ENCODE data around the gene CDH18. TPM values are rescaled to one million over a fixed set of nuclear protein-coding genes. Genes with fewer than 3 reads are reported as not detected.

CDH18 gene
- polyA plus RNA-seq (2013, experiment 1 of 2), result 0.03 TPM
- polyA plus RNA-seq (2013, experiment 2 of 2), result 0.01 TPM

GRCh38 chr5:19987612-19988361, at the start of gene CDH18:
Gene CDH18, minus strand, starts transcription at chr5:19988200. Its CDS starts 149,214 bp downstream, at chr5:19838986.
- no peak within 1 kb of the TSS for H3K23ac ChIP-seq (ENCODE audit: low read length)
- H3K4ac ChIP-seq (ENCODE audit: low read depth, low read length), result no peak within 1 kb of the TSS
- peak within 1 kb of the TSS; percentile 23 for H3K4me3 ChIP-seq (ENCODE audit: low read length)
- no peaks in the 10 kb centered on the region for H3K79me2 ChIP-seq (ENCODE audit: control insufficient read depth, insufficient read depth, low read length)
- no peak within 1 kb of the TSS for H2BK120ac ChIP-seq (ENCODE audit: low read depth, low read length)
- no peaks in the 10 kb centered on the region for H3K79me1 ChIP-seq (ENCODE audit: low read length)
- H3K56ac ChIP-seq (ENCODE audit: low read length), result peak within 1 kb of the TSS; percentile 78
- no peak within 1 kb of the TSS for H4K8ac ChIP-seq (ENCODE audit: low read depth, low read length)
- no peak within 1 kb of the TSS for H3K27ac ChIP-seq (ENCODE audit: low read depth, low read length)
- H3K18ac ChIP-seq (ENCODE audit: low read length), result no peak within 1 kb of the TSS
- no peak within 1 kb of the TSS for H4K5ac ChIP-seq (ENCODE audit: low read length)
- WGBS (ENCODE audit: extremely low coverage, insufficient coverage, low lambda C conversion rate), result no CpG with 5 or more reads among the region's 26 CpGs
- no peak within 1 kb of the TSS for H2BK5ac ChIP-seq (ENCODE audit: low read length)
- no peaks in the 10 kb centered on the region for H3K36me3 ChIP-seq (ENCODE audit: control insufficient read depth, insufficient read depth, low read length)
- H3K4me1 ChIP-seq (ENCODE audit: control insufficient read depth, low read depth, low read length), result no peaks in the 10 kb centered on the region
- peak within 1 kb of the TSS; percentile 87 for H3K4me2 ChIP-seq (ENCODE audit: low read length)
- H3K27me3 ChIP-seq (ENCODE audit: insufficient read depth, low read length, poor library complexity), result peaks cover 2% of the 10 kb centered on the region
- H3K9ac ChIP-seq (ENCODE audit: low read length), result peak within 1 kb of the TSS; percentile 55
- no peak within 1 kb of the TSS for H2BK15ac ChIP-seq (replicated peaks; ENCODE audit: low read depth)
- peak; percentile 76 for DNase-seq
- no peak within 1 kb of the TSS for H2AK5ac ChIP-seq (ENCODE audit: low read length)

GRCh38 chr5:20034717-20035116, 46.7 kb upstream of the CDH18 start:
- DNase-seq, result no peak
- no peak overlapping the region for H3K18ac ChIP-seq (ENCODE audit: low read length)
- no peak overlapping the region for H4K5ac ChIP-seq (ENCODE audit: low read length)
- H2AK5ac ChIP-seq (ENCODE audit: low read length), result no peak overlapping the region
- no peak overlapping the region for H3K27ac ChIP-seq (ENCODE audit: low read depth, low read length)
- no peaks in the 10 kb centered on the region for H3K79me1 ChIP-seq (ENCODE audit: low read length)
- no peaks in the 10 kb centered on the region for H3K27me3 ChIP-seq (ENCODE audit: insufficient read depth, low read length, poor library complexity)
- H3K36me3 ChIP-seq (ENCODE audit: control insufficient read depth, insufficient read depth, low read length), result no peaks in the 10 kb centered on the region
- H3K23ac ChIP-seq (ENCODE audit: low read length), result no peak overlapping the region
- H2BK120ac ChIP-seq (ENCODE audit: low read depth, low read length), result no peak overlapping the region
- WGBS (ENCODE audit: extremely low coverage, insufficient coverage, low lambda C conversion rate), result no CpG with 5 or more reads among the region's 1 CpG
- H3K4me1 ChIP-seq (ENCODE audit: control insufficient read depth, low read depth, low read length), result no peaks in the 10 kb centered on the region
- H3K56ac ChIP-seq (ENCODE audit: low read length), result no peak overlapping the region
- no peak overlapping the region for H3K9ac ChIP-seq (ENCODE audit: low read length)
- H3K79me2 ChIP-seq (ENCODE audit: control insufficient read depth, insufficient read depth, low read length), result no peaks in the 10 kb centered on the region
- H2BK5ac ChIP-seq (ENCODE audit: low read length), result no peak overlapping the region
- no peak overlapping the region for H3K4me3 ChIP-seq (ENCODE audit: low read length)
- no peak overlapping the region for H4K8ac ChIP-seq (ENCODE audit: low read depth, low read length)
- no peak overlapping the region for H2BK15ac ChIP-seq (replicated peaks; ENCODE audit: low read depth)
- H3K4me2 ChIP-seq (ENCODE audit: low read length), result no peak overlapping the region
- no peak overlapping the region for H3K4ac ChIP-seq (ENCODE audit: low read depth, low read length)

GRCh38 chr5:20033881-20034280, 45.9 kb upstream of the CDH18 start:
- Histone ChIP-seq H4K5ac (ENCODE audit: low read length) (no peak overlapping the region), H3K56ac (ENCODE audit: low read length) (no peak overlapping the region)

GRCh38 chr5:20032896-20033295, 44.9 kb upstream of the CDH18 start:
- Histone ChIP-seq H3K27ac (ENCODE audit: low read depth, low read length) (no peak overlapping the region), H3K4me2 (ENCODE audit: low read length) (no peak overlapping the region), H3K79me1 (ENCODE audit: low read length) (no peaks in the 10 kb centered on the region), H3K9ac (ENCODE audit: low read length) (no peak overlapping the region), H3K4ac (ENCODE audit: low read depth, low read length) (no peak overlapping the region), H4K8ac (ENCODE audit: low read depth, low read length) (no peak overlapping the region), H2BK120ac (ENCODE audit: low read depth, low read length) (no peak overlapping the region), H3K36me3 (ENCODE audit: control insufficient read depth, insufficient read depth, low read length) (no peaks in the 10 kb centered on the region), H3K23ac (ENCODE audit: low read length) (no peak overlapping the region), H3K4me3 (ENCODE audit: low read length) (no peak overlapping the region), H3K27me3 (ENCODE audit: insufficient read depth, low read length, poor library complexity) (no peaks in the 10 kb centered on the region), H3K4me1 (ENCODE audit: control insufficient read depth, low read depth, low read length) (no peaks in the 10 kb centered on the region), H2AK5ac (ENCODE audit: low read length) (no peak overlapping the region), H3K18ac (ENCODE audit: low read length) (no peak overlapping the region), H3K56ac (ENCODE audit: low read length) (no peak overlapping the region), H2BK15ac (replicated peaks; ENCODE audit: low read depth) (no peak overlapping the region), H4K5ac (ENCODE audit: low read length) (no peak overlapping the region), H3K79me2 (ENCODE audit: control insufficient read depth, insufficient read depth, low read length) (no peaks in the 10 kb centered on the region), H2BK5ac (ENCODE audit: low read length) (no peak overlapping the region)
- DNase-seq, result no peak
- WGBS (ENCODE audit: extremely low coverage, insufficient coverage, low lambda C conversion rate), result no CpG with 5 or more reads among the region's 2 CpGs

More at GRCh38 chr5:20033881-20034280, 45.9 kb upstream of the CDH18 start:
- Histone ChIP-seq H4K8ac (ENCODE audit: low read depth, low read length) (no peak overlapping the region), H3K79me2 (ENCODE audit: control insufficient read depth, insufficient read depth, low read length) (no peaks in the 10 kb centered on the region), H3K9ac (ENCODE audit: low read length) (no peak overlapping the region), H2BK120ac (ENCODE audit: low read depth, low read length) (no peak overlapping the region), H3K36me3 (ENCODE audit: control insufficient read depth, insufficient read depth, low read length) (no peaks in the 10 kb centered on the region), H3K4me1 (ENCODE audit: control insufficient read depth, low read depth, low read length) (no peaks in the 10 kb centered on the region), H3K79me1 (ENCODE audit: low read length) (no peaks in the 10 kb centered on the region), H2AK5ac (ENCODE audit: low read length) (no peak overlapping the region), H3K27ac (ENCODE audit: low read depth, low read length) (no peak overlapping the region), H3K18ac (ENCODE audit: low read length) (no peak overlapping the region), H2BK5ac (ENCODE audit: low read length) (no peak overlapping the region), H2BK15ac (replicated peaks; ENCODE audit: low read depth) (no peak overlapping the region), H3K27me3 (ENCODE audit: insufficient read depth, low read length, poor library complexity) (no peaks in the 10 kb centered on the region), H3K4ac (ENCODE audit: low read depth, low read length) (no peak overlapping the region), H3K23ac (ENCODE audit: low read length) (no peak overlapping the region), H3K4me2 (ENCODE audit: low read length) (no peak overlapping the region), H3K4me3 (ENCODE audit: low read length) (no peak overlapping the region)
- no peak for DNase-seq
- no CpG with 5 or more reads among the region's 2 CpGs for WGBS (ENCODE audit: extremely low coverage, insufficient coverage, low lambda C conversion rate)

- no peak overlapping the region for H3K4ac ChIP-seq (ENCODE audit: low read depth, low read length)
- no peak overlapping the region for H3K56ac ChIP-seq (ENCODE audit: low read length)
- H3K36me3 ChIP-seq (ENCODE audit: control insufficient read depth, insufficient read depth, low read length), result no peaks in the 10 kb centered on the region
- H2BK120ac ChIP-seq (ENCODE audit: low read depth, low read length), result no peak overlapping the region
- H3K9ac ChIP-seq (ENCODE audit: low read length), result no peak overlapping the region
- H3K27ac ChIP-seq (ENCODE audit: low read depth, low read length), result no peak overlapping the region
- H2BK5ac ChIP-seq (ENCODE audit: low read length), result no peak overlapping the region
- no peak overlapping the region for H4K5ac ChIP-seq (ENCODE audit: low read length)
- H3K79me1 ChIP-seq (ENCODE audit: low read length), result no peaks in the 10 kb centered on the region
- no peaks in the 10 kb centered on the region for H3K79me2 ChIP-seq (ENCODE audit: control insufficient read depth, insufficient read depth, low read length)
- no peak overlapping the region for H3K4me3 ChIP-seq (ENCODE audit: low read length)
- H4K8ac ChIP-seq (ENCODE audit: low read depth, low read length), result no peak overlapping the region
- no peak overlapping the region for H3K4me2 ChIP-seq (ENCODE audit: low read length)
- H3K23ac ChIP-seq (ENCODE audit: low read length), result no peak overlapping the region
- DNase-seq, result no peak
- H2BK15ac ChIP-seq (replicated peaks; ENCODE audit: low read depth), result no peak overlapping the region
- no peaks in the 10 kb centered on the region for H3K27me3 ChIP-seq (ENCODE audit: insufficient read depth, low read length, poor library complexity)
- no peak overlapping the region for H2AK5ac ChIP-seq (ENCODE audit: low read length)
- no peak overlapping the region for H3K18ac ChIP-seq (ENCODE audit: low read length)
- H3K4me1 ChIP-seq (ENCODE audit: control insufficient read depth, low read depth, low read length), result no peaks in the 10 kb centered on the region
Observed at GRCh38 chr5:20030125-20030524, 42.1 kb upstream of the CDH18 start.

- Histone ChIP-seq H3K9ac (ENCODE audit: low read length) (no peak overlapping the region), H3K23ac (ENCODE audit: low read length) (no peak overlapping the region), H2BK120ac (ENCODE audit: low read depth, low read length) (no peak overlapping the region), H3K4me3 (ENCODE audit: low read length) (no peak overlapping the region), H2BK15ac (replicated peaks; ENCODE audit: low read depth) (no peak overlapping the region), H3K18ac (ENCODE audit: low read length) (no peak overlapping the region), H3K4ac (ENCODE audit: low read depth, low read length) (no peak overlapping the region), H3K79me2 (ENCODE audit: control insufficient read depth, insufficient read depth, low read length) (no peaks in the 10 kb centered on the region), H4K8ac (ENCODE audit: low read depth, low read length) (no peak overlapping the region), H3K56ac (ENCODE audit: low read length) (no peak overlapping the region), H3K79me1 (ENCODE audit: low read length) (no peaks in the 10 kb centered on the region), H4K5ac (ENCODE audit: low read length) (no peak overlapping the region), H2AK5ac (ENCODE audit: low read length) (no peak overlapping the region), H3K4me1 (ENCODE audit: control insufficient read depth, low read depth, low read length) (no peaks in the 10 kb centered on the region), H3K4me2 (ENCODE audit: low read length) (no peak overlapping the region), H3K27ac (ENCODE audit: low read depth, low read length) (no peak overlapping the region), H3K27me3 (ENCODE audit: insufficient read depth, low read length, poor library complexity) (no peaks in the 10 kb centered on the region), H2BK5ac (ENCODE audit: low read length) (no peak overlapping the region), H3K36me3 (ENCODE audit: control insufficient read depth, insufficient read depth, low read length) (no peaks in the 10 kb centered on the region)
- no CpG with 5 or more reads among the region's 3 CpGs for WGBS (ENCODE audit: extremely low coverage, insufficient coverage, low lambda C conversion rate)
- no peak for DNase-seq
Observed at GRCh38 chr5:20029266-20029665, 41.3 kb upstream of the CDH18 start.
